Measurements from ENCODE around the gene IMMP2L. TPM values are rescaled to one million over a fixed set of nuclear protein-coding genes. Genes with fewer than 3 reads are reported as not detected.

Gene IMMP2L
- total RNA-seq, 1 donor from 2014 or later, result 31.9 TPM

- H3K9me3 Mint-ChIP-seq, result peaks cover 11% of the 10 kb centered on the region
- H3K4me1 Mint-ChIP-seq, result peaks cover 1% of the 10 kb centered on the region
- DNase-seq (no peak), ATAC-seq (ENCODE audit: low read depth) (no peak)
- H3K27me3 Mint-ChIP-seq, result no peaks in the 10 kb centered on the region
- POLR2A ChIA-PET, result no interaction called here
- CTCF ChIA-PET, result no interaction called here
- TF ChIP-seq CTCF (IDR thresholded peaks at IDR 0.05), result no peak
- H3K27ac Mint-ChIP-seq, result no peak overlapping the region
- intact Hi-C loops (cut with micrococcal nuclease), result no loop called here
- no peak overlapping the region for H3K4me3 Mint-ChIP-seq
- peaks cover 4% of the 10 kb centered on the region for H3K36me3 Mint-ChIP-seq (ENCODE audit: low read depth)
Measured at GRCh38 chr7:111068618-111069017, 493.7 kb downstream of the IMMP2L start.

GRCh38 chr7:111067682-111068081 lies 494.6 kb downstream of the IMMP2L start:
- DNase-seq (no peak), ATAC-seq (ENCODE audit: low read depth) (no peak)
- intact Hi-C loops (cut with micrococcal nuclease), result no loop called here
- no peaks in the 10 kb centered on the region for H3K27me3 Mint-ChIP-seq
- peaks cover 4% of the 10 kb centered on the region for H3K36me3 Mint-ChIP-seq (ENCODE audit: low read depth)
- H3K9me3 Mint-ChIP-seq, result peaks cover 15% of the 10 kb centered on the region
- peaks cover 1% of the 10 kb centered on the region for H3K4me1 Mint-ChIP-seq
- CTCF ChIA-PET, result no interaction called here
- POLR2A ChIA-PET, result no interaction called here
- H3K4me3 Mint-ChIP-seq, result no peak overlapping the region
- H3K27ac Mint-ChIP-seq, result no peak overlapping the region
- TF ChIP-seq CTCF (IDR thresholded peaks at IDR 0.05), result no peak

- H3K27ac Mint-ChIP-seq, result no peak overlapping the region
- peaks cover 4% of the 10 kb centered on the region for H3K36me3 Mint-ChIP-seq (ENCODE audit: low read depth)
- TF ChIP-seq CTCF (IDR thresholded peaks at IDR 0.05), result no peak
- ATAC-seq (ENCODE audit: low read depth), result no peak
- intact Hi-C loops (cut with micrococcal nuclease), result no loop called here
- no peak overlapping the region for H3K4me3 Mint-ChIP-seq
- CTCF ChIA-PET, result no interaction called here
- POLR2A ChIA-PET, result no interaction called here
- peaks cover 15% of the 10 kb centered on the region for H3K9me3 Mint-ChIP-seq
- H3K4me1 Mint-ChIP-seq, result peaks cover 1% of the 10 kb centered on the region
- DNase-seq, result no peak
- no peaks in the 10 kb centered on the region for H3K27me3 Mint-ChIP-seq
Measured at GRCh38 chr7:111067251-111067650, 495.0 kb downstream of the IMMP2L start.

GRCh38 chr7:111063166-111063565 lies 499.1 kb downstream of the IMMP2L start:
- no peaks in the 10 kb centered on the region for H3K27me3 Mint-ChIP-seq
- H3K4me1 Mint-ChIP-seq, result no peaks in the 10 kb centered on the region
- H3K9me3 Mint-ChIP-seq, result peaks cover 19% of the 10 kb centered on the region
- ATAC-seq (ENCODE audit: low read depth) (no peak), DNase-seq (no peak)
- ChIA-PET POLR2A (no interaction called here), CTCF (no interaction called here)
- peaks cover 7% of the 10 kb centered on the region for H3K36me3 Mint-ChIP-seq (ENCODE audit: low read depth)
- H3K27ac Mint-ChIP-seq, result no peak overlapping the region
- intact Hi-C loops (cut with micrococcal nuclease), result no loop called here
- TF ChIP-seq CTCF (IDR thresholded peaks at IDR 0.05), result no peak
- no peak overlapping the region for H3K4me3 Mint-ChIP-seq

- H3K9me3 Mint-ChIP-seq, result peaks cover 18% of the 10 kb centered on the region
- DNase-seq (no peak), ATAC-seq (ENCODE audit: low read depth) (no peak)
- H3K4me3 Mint-ChIP-seq, result no peak overlapping the region
- POLR2A ChIA-PET, result no interaction called here
- H3K27ac Mint-ChIP-seq, result no peak overlapping the region
- intact Hi-C loops (cut with micrococcal nuclease), result loop anchor here (2.0 kb wide), 1 partner anchor 23 kb away; no protein-coding TSS in a partner anchor
- peaks cover 5% of the 10 kb centered on the region for H3K4me1 Mint-ChIP-seq
- no peaks in the 10 kb centered on the region for H3K27me3 Mint-ChIP-seq
- no peak for TF ChIP-seq CTCF (IDR thresholded peaks at IDR 0.05)
- H3K36me3 Mint-ChIP-seq (ENCODE audit: low read depth), result peaks cover 7% of the 10 kb centered on the region
- CTCF ChIA-PET, result no interaction called here
Measured at GRCh38 chr7:111059833-111060232, 502.5 kb downstream of the IMMP2L start.
